NB4 (cell line): ENCODE measurements around the gene ZYX.

Experiments used
- CTCF ChIP-seq: IDR thresholded peaks from one replicate; pipeline ENCODE4 v1.5.1; 2012; ENCODE audit warnings: low read depth, low read length
- POLR2A ChIP-seq: IDR thresholded peaks from 2 replicates; pipeline ENCODE4 v1.6.1; 2011; ENCODE audit warnings: mild to moderate bottlenecking; ENCODE audit not compliant: insufficient read length; ENCODE audit errors: extremely low read depth

- TF ChIP-seq POLR2A (no peak), CTCF (no peak)
These were observed 46.9 kb upstream of the ZYX start for GRCh38 chr7:143334244-143334643.
